Osteocyte (in vitro differentiated cells): ENCODE results near the gene BRAF. TPM values are rescaled to one million over a fixed set of nuclear protein-coding genes. Genes with fewer than 3 reads are reported as not detected.

Experiments
- DNase-seq: peaks from one replicate; pipeline ENCODE4 v3.0.0; 2021; ENCODE audit warnings: mixed read lengths; ENCODE audit not compliant: unreplicated experiment; ENCODE audit errors: extremely low spot score
- H3K27ac Mint-ChIP-seq: one replicate; pipeline ENCODE4 v1.8.0; 2021; ENCODE audit warnings: mild to moderate bottlenecking, mixed read lengths; ENCODE audit not compliant: unreplicated experiment
- H3K27me3 Mint-ChIP-seq: one replicate; pipeline ENCODE4 v1.8.0; 2021; ENCODE audit warnings: mixed read lengths; ENCODE audit not compliant: unreplicated experiment
- H3K36me3 Mint-ChIP-seq: one replicate; pipeline ENCODE4 v1.8.0; 2021; ENCODE audit warnings: mixed read lengths; ENCODE audit not compliant: unreplicated experiment
- H3K4me1 Mint-ChIP-seq: one replicate; pipeline ENCODE4 v1.8.0; 2021; ENCODE audit warnings: mixed read lengths; ENCODE audit not compliant: unreplicated experiment
- H3K4me3 Mint-ChIP-seq: one replicate; pipeline ENCODE4 v1.8.0; 2021; ENCODE audit warnings: mild to moderate bottlenecking, moderate library complexity, mixed read lengths; ENCODE audit not compliant: unreplicated experiment
- H3K9me3 Mint-ChIP-seq: one replicate; pipeline ENCODE4 v1.8.0; 2021; ENCODE audit warnings: mixed read lengths; ENCODE audit not compliant: unreplicated experiment
- CTCF ChIP-seq: fragments of 200-600 bp; sonication (generic); IDR thresholded peaks from 2 replicates; pipeline ENCODE4 v1.5.0; 2021; ENCODE audit warnings: antibody characterized with exemption, mild to moderate bottlenecking, moderate library complexity
- long read RNA-seq: library from polyadenylated mRNA; unstranded; transcript quantifications from one replicate; pipeline ENCODE4 v2.0.0, GENCODE V29; 2021
- total RNA-seq: library from RNA; stranded (reverse); gene quantifications from 2 replicates; pipeline ENCODE4 v1.2.1, GENCODE V29; 2021

The BRAF gene
- 24.1 and 25.8 TPM in 2 replicates for total RNA-seq
- long read RNA-seq, full-length matches to known transcripts, result 4 of 14 reads
- long read RNA-seq, partial matches to known transcripts, result 1 of 14 reads
- long read RNA-seq, other reads (novel, unspliced or antisense), result 9 of 14 reads

- Mint-ChIP-seq H3K4me3 (peak within 1 kb of the TSS; percentile 97), H3K36me3 (no peaks in the 10 kb centered on the region), H3K27me3 (peaks cover 22% of the 10 kb centered on the region), H3K4me1 (peaks cover 6% of the 10 kb centered on the region), H3K9me3 (no peaks in the 10 kb centered on the region), H3K27ac (peak within 1 kb of the TSS; percentile 97)
- peak; percentile 96 for DNase-seq
- no peak for TF ChIP-seq CTCF
Observed at GRCh38 chr7:140924821-140925421, at the start of gene BRAF. BRAF (minus strand) TSS chr7:140924929; CDS start chr7:140924703, 226 bp downstream.

DNA sequence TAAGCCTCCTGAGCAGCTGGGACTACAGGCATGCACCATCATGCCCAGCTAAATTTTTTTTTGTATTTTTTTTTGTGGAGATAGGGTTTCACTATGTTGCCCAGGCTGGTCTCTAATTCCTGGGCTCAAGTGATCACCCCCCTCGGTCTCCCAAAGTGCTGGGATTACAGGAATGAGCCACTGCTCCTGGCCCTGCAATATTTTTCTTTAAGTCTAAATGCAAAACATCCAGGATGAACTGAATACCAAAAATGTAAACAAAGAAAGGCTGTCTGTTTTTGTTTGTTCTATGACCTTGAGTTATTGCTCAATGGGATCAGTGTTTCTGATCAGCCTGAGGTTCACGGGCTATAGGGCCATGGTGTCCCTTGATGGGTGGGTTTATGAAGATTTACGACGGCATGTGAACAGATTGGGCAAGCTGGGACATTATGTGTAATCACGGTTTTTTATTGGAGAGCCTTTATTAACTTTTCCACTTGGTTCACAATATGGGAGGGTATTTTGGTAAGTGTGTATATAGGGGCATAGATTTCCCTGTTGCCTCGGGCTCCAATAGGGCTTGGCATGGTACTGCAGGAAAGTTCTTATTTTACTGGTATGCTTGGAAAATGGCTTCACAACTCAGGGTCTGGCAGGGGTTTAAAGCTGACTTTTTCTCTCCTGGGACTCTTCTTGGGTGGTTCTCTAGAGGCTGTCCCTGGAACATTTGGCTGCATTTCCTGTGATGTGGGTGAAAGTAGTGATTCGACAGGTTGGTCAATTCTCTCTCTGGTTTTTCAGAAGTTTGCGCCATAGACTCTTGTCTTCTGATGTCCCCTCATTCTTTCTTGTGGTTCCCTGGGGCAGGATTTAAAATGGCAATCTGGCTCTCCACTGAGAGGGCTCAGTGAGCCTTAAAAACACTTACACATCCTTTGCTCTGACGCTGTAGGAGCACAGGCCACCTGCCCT is 48.4 kb upstream of the BRAF start:
- Mint-ChIP-seq H3K36me3 (no peaks in the 10 kb centered on the region), H3K4me1 (no peaks in the 10 kb centered on the region), H3K4me3 (no peak overlapping the region), H3K27me3 (peaks cover 6% of the 10 kb centered on the region), H3K27ac (no peak overlapping the region), H3K9me3 (no peaks in the 10 kb centered on the region)
- no peak for DNase-seq
- TF ChIP-seq CTCF, result no peak

GRCh38 chr7:140972344-140972743 is 47.6 kb upstream of the BRAF start:
- H3K36me3 Mint-ChIP-seq, result no peaks in the 10 kb centered on the region
- no peaks in the 10 kb centered on the region for H3K9me3 Mint-ChIP-seq
- no peaks in the 10 kb centered on the region for H3K4me1 Mint-ChIP-seq
- H3K27me3 Mint-ChIP-seq, result peaks cover 12% of the 10 kb centered on the region
- no peak overlapping the region for H3K4me3 Mint-ChIP-seq
- no peak overlapping the region for H3K27ac Mint-ChIP-seq
- TF ChIP-seq CTCF, result no peak
- no peak for DNase-seq

- Mint-ChIP-seq H3K4me1 (no peaks in the 10 kb centered on the region), H3K27me3 (peaks cover 19% of the 10 kb centered on the region), H3K4me3 (no peak overlapping the region), H3K9me3 (peaks cover under 1% of the 10 kb centered on the region), H3K27ac (no peak overlapping the region), H3K36me3 (no peaks in the 10 kb centered on the region)
- no peak for TF ChIP-seq CTCF
- no peak for DNase-seq
Observed at GRCh38 chr7:140967438-140967837, 42.7 kb upstream of the BRAF start.
